GM23338 (cell line): ENCODE data around the gene SMIM35.

Source experiments
- CREB1 ChIP-seq: fragments of 250-450 bp; sonication (Bioruptor Pico); IDR thresholded peaks from 2 replicates; pipeline ENCODE4 v1.5.0; 2020; ENCODE audit warnings: low read depth, mild to moderate bottlenecking, moderate library complexity
- EZH2 ChIP-seq: fragments of 200-600 bp; sonication (generic); IDR thresholded peaks from one replicate; pipeline ENCODE4 v1.8.0; 2017; ENCODE audit warnings: antibody characterized with exemption, mild to moderate bottlenecking, low read depth; ENCODE audit not compliant: unreplicated experiment
- EZH2phosphoT487 ChIP-seq: fragments of 200-600 bp; sonication (generic); IDR thresholded peaks from one replicate; pipeline ENCODE4 v1.8.1; 2018; ENCODE audit warnings: antibody characterized with exemption; ENCODE audit not compliant: unreplicated experiment
- JUNB ChIP-seq: IDR thresholded peaks from one replicate; pipeline ENCODE4 v1.6.1; 2016; ENCODE audit warnings: antibody characterized with exemption; ENCODE audit not compliant: unreplicated experiment
- NANOG ChIP-seq: IDR thresholded peaks from 2 replicates; pipeline ENCODE4 v1.6.1; 2016; ENCODE audit warnings: antibody characterized with exemption, borderline replicate concordance
- POLR2AphosphoS5 ChIP-seq: IDR thresholded peaks from 2 replicates; pipeline ENCODE4 v1.6.1; 2016; ENCODE audit warnings: antibody characterized with exemption, low read depth
- ZNF114 ChIP-seq: fragments of 250-450 bp; sonication (Bioruptor Pico); IDR thresholded peaks from 2 replicates; pipeline ENCODE4 v1.5.0; 2020; ENCODE audit warnings: mild to moderate bottlenecking, moderate library complexity
- ZNF331 ChIP-seq: fragments of 250-450 bp; sonication (Bioruptor Pico); IDR thresholded peaks from 2 replicates; pipeline ENCODE4 v1.5.0; 2020; ENCODE audit warnings: low read depth, mild to moderate bottlenecking, moderate library complexity
- TF ChIP-seq, protein P1 (sequence below), 2 experiments: fragments of 200-600 bp in 1 of 2; sonication (generic) in 1 of 2; conservative IDR thresholded peaks; 2 replicates each; pipeline versions ENCODE4 v1.5.1 to v1.6.1; 2016 to 2017; ENCODE audit warnings: antibody characterized with exemption in 2 of 2, low read depth in 2 of 2, mild to moderate bottlenecking in 2 of 2, moderate library complexity in 1 of 2
- TF ChIP-seq, protein P2 (sequence below): IDR thresholded peaks from one replicate; pipeline ENCODE4 v1.6.1; 2018; ENCODE audit warnings: antibody characterized with exemption; ENCODE audit not compliant: unreplicated experiment
- TF ChIP-seq, protein P3 (sequence below): fragments of 250-450 bp; sonication (Bioruptor Pico); IDR thresholded peaks from 2 replicates; pipeline ENCODE4 v1.5.0; 2020; ENCODE audit warnings: mild to moderate bottlenecking, moderate library complexity
- TF ChIP-seq, protein P4 (sequence below): IDR thresholded peaks from 2 replicates; pipeline ENCODE4 v1.6.1; 2016; ENCODE audit warnings: antibody characterized with exemption

DNA sequence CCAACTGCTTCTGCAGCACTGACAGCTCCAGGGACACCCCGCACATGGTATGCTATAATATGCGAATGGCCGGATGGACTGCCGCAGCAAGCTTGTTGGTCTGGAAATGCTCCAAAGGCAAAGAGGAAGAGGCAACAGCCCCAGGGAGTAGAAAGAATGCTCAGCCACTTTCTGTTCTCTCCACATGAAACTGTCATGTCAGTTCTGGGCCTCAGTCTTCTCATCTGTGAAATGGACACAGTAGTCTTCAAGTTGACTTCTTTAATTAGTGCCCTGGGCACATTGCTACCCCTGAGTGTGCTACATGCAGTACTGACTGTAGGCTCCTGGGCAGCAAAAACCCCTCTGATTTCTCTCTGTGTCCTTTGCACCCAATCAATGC, 80.6 kb downstream of the SMIM35 start:
- TF ChIP-seq, protein P1, sequence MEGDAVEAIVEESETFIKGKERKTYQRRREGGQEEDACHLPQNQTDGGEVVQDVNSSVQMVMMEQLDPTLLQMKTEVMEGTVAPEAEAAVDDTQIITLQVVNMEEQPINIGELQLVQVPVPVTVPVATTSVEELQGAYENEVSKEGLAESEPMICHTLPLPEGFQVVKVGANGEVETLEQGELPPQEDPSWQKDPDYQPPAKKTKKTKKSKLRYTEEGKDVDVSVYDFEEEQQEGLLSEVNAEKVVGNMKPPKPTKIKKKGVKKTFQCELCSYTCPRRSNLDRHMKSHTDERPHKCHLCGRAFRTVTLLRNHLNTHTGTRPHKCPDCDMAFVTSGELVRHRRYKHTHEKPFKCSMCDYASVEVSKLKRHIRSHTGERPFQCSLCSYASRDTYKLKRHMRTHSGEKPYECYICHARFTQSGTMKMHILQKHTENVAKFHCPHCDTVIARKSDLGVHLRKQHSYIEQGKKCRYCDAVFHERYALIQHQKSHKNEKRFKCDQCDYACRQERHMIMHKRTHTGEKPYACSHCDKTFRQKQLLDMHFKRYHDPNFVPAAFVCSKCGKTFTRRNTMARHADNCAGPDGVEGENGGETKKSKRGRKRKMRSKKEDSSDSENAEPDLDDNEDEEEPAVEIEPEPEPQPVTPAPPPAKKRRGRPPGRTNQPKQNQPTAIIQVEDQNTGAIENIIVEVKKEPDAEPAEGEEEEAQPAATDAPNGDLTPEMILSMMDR (conservative IDR thresholded peaks at IDR 0.05; ENCODE audit: low read depth in 2 of 2), result no peak
- no peak for TF ChIP-seq ZNF114 (CRISPR knock-in tag)
- TF ChIP-seq EZH2, result no peak
- TF ChIP-seq EZH2phosphoT487, result no peak
- TF ChIP-seq POLR2AphosphoS5, result no peak
- TF ChIP-seq, protein P2, sequence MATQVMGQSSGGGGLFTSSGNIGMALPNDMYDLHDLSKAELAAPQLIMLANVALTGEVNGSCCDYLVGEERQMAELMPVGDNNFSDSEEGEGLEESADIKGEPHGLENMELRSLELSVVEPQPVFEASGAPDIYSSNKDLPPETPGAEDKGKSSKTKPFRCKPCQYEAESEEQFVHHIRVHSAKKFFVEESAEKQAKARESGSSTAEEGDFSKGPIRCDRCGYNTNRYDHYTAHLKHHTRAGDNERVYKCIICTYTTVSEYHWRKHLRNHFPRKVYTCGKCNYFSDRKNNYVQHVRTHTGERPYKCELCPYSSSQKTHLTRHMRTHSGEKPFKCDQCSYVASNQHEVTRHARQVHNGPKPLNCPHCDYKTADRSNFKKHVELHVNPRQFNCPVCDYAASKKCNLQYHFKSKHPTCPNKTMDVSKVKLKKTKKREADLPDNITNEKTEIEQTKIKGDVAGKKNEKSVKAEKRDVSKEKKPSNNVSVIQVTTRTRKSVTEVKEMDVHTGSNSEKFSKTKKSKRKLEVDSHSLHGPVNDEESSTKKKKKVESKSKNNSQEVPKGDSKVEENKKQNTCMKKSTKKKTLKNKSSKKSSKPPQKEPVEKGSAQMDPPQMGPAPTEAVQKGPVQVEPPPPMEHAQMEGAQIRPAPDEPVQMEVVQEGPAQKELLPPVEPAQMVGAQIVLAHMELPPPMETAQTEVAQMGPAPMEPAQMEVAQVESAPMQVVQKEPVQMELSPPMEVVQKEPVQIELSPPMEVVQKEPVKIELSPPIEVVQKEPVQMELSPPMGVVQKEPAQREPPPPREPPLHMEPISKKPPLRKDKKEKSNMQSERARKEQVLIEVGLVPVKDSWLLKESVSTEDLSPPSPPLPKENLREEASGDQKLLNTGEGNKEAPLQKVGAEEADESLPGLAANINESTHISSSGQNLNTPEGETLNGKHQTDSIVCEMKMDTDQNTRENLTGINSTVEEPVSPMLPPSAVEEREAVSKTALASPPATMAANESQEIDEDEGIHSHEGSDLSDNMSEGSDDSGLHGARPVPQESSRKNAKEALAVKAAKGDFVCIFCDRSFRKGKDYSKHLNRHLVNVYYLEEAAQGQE, result no peak
- TF ChIP-seq, protein P3, sequence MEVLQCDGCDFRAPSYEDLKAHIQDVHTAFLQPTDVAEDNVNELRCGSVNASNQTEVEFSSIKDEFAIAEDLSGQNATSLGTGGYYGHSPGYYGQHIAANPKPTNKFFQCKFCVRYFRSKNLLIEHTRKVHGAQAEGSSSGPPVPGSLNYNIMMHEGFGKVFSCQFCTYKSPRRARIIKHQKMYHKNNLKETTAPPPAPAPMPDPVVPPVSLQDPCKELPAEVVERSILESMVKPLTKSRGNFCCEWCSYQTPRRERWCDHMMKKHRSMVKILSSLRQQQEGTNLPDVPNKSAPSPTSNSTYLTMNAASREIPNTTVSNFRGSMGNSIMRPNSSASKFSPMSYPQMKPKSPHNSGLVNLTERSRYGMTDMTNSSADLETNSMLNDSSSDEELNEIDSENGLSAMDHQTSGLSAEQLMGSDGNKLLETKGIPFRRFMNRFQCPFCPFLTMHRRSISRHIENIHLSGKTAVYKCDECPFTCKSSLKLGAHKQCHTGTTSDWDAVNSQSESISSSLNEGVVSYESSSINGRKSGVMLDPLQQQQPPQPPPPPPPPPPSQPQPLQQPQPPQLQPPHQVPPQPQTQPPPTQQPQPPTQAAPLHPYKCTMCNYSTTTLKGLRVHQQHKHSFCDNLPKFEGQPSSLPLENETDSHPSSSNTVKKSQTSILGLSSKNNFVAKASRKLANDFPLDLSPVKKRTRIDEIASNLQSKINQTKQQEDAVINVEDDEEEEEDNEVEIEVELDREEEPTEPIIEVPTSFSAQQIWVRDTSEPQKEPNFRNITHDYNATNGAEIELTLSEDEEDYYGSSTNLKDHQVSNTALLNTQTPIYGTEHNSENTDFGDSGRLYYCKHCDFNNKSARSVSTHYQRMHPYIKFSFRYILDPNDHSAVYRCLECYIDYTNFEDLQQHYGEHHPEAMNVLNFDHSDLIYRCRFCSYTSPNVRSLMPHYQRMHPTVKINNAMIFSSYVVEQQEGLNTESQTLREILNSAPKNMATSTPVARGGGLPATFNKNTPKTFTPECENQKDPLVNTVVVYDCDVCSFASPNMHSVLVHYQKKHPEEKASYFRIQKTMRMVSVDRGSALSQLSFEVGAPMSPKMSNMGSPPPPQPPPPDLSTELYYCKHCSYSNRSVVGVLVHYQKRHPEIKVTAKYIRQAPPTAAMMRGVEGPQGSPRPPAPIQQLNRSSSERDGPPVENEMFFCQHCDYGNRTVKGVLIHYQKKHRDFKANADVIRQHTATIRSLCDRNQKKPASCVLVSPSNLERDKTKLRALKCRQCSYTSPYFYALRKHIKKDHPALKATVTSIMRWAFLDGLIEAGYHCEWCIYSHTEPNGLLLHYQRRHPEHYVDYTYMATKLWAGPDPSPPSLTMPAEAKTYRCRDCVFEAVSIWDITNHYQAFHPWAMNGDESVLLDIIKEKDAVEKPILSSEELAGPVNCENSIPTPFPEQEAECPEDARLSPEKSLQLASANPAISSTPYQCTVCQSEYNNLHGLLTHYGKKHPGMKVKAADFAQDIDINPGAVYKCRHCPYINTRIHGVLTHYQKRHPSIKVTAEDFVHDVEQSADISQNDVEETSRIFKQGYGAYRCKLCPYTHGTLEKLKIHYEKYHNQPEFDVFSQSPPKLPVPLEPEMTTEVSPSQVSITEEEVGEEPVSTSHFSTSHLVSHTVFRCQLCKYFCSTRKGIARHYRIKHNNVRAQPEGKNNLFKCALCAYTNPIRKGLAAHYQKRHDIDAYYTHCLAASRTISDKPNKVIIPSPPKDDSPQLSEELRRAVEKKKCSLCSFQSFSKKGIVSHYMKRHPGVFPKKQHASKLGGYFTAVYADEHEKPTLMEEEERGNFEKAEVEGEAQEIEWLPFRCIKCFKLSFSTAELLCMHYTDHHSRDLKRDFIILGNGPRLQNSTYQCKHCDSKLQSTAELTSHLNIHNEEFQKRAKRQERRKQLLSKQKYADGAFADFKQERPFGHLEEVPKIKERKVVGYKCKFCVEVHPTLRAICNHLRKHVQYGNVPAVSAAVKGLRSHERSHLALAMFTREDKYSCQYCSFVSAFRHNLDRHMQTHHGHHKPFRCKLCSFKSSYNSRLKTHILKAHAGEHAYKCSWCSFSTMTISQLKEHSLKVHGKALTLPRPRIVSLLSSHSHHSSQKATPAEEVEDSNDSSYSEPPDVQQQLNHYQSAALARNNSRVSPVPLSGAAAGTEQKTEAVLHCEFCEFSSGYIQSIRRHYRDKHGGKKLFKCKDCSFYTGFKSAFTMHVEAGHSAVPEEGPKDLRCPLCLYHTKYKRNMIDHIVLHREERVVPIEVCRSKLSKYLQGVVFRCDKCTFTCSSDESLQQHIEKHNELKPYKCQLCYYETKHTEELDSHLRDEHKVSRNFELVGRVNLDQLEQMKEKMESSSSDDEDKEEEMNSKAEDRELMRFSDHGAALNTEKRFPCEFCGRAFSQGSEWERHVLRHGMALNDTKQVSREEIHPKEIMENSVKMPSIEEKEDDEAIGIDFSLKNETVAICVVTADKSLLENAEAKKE (CRISPR knock-in tag), result no peak
- no peak for TF ChIP-seq JUNB
- TF ChIP-seq CREB1 (CRISPR knock-in tag), result no peak
- no peak for TF ChIP-seq ZNF331 (CRISPR knock-in tag)
- TF ChIP-seq NANOG, result no peak
- TF ChIP-seq, protein P4, sequence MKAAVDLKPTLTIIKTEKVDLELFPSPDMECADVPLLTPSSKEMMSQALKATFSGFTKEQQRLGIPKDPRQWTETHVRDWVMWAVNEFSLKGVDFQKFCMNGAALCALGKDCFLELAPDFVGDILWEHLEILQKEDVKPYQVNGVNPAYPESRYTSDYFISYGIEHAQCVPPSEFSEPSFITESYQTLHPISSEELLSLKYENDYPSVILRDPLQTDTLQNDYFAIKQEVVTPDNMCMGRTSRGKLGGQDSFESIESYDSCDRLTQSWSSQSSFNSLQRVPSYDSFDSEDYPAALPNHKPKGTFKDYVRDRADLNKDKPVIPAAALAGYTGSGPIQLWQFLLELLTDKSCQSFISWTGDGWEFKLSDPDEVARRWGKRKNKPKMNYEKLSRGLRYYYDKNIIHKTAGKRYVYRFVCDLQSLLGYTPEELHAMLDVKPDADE, result no peak
